Retinal pigment epithelial cell (primary cell): ENCODE measurements around the gene CSRNP2.

Experiments used
- DNase-seq: peaks from one replicate; pipeline ENCODE4 v3.0.0-alpha.2; 2010; ENCODE audit warnings: low read depth
- H3K4me3 ChIP-seq: 2 replicates; pipeline ENCODE4 v1.5.1; 2011; ENCODE audit warnings: mild to moderate bottlenecking, low read length, control low read depth, moderate library complexity
- TF ChIP-seq, protein P1 (sequence below): conservative IDR thresholded peaks from 2 replicates; pipeline ENCODE4 v1.5.1; 2011; ENCODE audit warnings: low read depth, low read length, control low read depth, inconsistent platforms

The CSRNP2 gene

DNA sequence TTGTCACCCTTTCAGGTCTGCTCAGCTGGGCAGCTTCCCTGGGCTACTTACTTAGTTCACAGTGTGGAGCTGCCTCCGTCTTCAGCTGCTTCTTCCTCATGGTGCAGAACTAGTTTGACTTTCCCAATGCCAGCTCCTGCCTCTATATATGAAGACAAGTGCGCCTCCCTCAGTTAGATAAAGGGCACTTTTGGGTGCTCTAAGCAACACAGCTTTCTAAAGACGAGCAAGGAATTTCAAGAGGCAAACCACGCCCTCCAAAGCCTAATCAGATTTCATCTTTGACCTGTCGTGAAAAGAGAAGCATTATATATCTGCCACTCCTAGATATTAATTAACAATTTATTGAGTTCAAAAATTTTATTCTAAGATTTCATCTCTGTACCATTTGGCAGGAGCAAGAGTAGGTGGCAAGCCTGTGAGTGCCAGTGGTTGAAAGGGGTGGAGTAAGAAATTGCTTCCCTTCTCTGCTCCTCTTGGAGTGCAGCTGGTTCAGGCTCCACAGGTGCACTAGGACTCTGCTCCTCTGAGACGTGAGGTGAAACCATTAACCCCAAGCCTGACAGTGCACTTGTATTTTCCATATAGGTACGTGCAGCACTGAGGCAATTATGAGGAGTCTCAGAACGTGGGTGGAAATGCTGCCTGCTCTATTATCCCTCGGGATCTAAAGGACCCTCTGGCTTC is 55.1 kb downstream of the CSRNP2 start:
- H3K4me3 ChIP-seq = no peak overlapping the region
- DNase-seq = no peak

DNA sequence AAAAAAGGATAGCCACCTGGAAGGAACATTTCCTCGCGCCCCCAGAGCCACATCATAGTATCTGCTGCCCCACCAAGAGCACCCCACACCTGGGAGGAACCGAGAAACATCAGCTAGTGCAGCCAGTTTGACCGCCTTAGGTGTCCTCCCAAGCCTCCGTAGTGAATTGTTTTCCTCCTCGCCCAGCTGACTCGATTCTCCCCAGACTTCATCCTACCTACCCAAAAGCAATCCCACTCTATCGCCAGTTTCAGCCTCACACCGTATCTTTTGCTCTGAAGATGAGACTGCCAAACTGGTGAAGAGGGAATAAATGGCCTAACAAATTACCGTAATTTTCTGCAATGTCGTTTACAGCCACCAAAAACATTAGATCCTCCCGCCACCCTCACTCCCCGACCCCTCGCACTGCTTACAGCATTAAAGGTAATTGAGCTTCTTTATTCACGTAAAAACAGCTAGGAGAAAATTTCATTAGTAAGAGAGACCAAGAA is 56.0 kb downstream of the CSRNP2 start:
- H3K4me3 ChIP-seq = no peak overlapping the region
- TF ChIP-seq, protein P1, sequence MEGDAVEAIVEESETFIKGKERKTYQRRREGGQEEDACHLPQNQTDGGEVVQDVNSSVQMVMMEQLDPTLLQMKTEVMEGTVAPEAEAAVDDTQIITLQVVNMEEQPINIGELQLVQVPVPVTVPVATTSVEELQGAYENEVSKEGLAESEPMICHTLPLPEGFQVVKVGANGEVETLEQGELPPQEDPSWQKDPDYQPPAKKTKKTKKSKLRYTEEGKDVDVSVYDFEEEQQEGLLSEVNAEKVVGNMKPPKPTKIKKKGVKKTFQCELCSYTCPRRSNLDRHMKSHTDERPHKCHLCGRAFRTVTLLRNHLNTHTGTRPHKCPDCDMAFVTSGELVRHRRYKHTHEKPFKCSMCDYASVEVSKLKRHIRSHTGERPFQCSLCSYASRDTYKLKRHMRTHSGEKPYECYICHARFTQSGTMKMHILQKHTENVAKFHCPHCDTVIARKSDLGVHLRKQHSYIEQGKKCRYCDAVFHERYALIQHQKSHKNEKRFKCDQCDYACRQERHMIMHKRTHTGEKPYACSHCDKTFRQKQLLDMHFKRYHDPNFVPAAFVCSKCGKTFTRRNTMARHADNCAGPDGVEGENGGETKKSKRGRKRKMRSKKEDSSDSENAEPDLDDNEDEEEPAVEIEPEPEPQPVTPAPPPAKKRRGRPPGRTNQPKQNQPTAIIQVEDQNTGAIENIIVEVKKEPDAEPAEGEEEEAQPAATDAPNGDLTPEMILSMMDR = no peak
- DNase-seq = no peak

More for the DNA sequence above, 55.1 kb downstream of the CSRNP2 start:
- TF ChIP-seq, protein P1 = peak; percentile 49

DNA sequence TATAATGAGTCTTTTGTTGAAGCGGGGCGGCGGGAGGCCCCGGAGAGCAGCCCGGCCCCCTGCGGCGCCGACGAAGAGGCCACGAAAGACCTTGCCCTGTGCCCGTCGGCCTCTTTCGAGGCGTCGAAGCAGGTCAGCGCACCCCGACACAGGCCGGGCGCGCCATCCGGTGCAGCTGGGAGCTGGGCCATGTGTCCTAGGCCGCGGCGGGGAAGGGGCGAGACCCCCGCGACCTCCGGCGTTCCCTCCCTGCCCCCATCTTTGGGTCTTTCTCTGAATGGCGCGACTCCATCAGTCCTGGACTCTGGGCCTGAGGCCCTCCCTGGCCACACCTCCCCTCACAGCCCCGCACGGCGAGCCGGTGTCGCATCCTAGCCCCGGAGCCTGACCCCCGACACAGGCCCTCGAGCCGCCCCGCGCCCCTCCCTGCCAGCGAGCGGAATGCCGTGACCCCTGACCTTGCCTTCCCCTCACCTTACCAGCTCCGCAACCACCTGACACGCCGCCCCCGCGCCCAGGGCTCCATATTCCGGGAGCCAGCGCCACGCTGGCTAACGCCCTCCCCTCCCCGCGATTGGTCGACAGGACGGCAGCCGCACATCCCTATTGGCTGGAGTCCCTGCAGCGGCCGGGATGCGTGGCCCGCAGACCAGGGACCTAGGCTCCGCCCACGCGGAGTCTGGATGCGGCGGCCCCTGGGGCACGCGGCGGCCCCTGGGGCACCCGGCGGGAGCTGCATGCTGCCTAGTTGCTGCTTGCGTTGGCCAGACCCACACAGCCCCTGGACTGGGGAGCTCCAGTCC is 57.4 kb downstream of the CSRNP2 start, which contains the start of gene SLC11A2:
TSS of gene SLC11A2 (minus strand) at position 549 of the 803 bp plus-strand sequence. CDS start 15,656 bp downstream, outside the sequence.
- peak within 1 kb of the TSS; percentile 79 for H3K4me3 ChIP-seq
- TF ChIP-seq, protein P1 = peak; percentile 24
- DNase-seq = peak; percentile 84

DNA sequence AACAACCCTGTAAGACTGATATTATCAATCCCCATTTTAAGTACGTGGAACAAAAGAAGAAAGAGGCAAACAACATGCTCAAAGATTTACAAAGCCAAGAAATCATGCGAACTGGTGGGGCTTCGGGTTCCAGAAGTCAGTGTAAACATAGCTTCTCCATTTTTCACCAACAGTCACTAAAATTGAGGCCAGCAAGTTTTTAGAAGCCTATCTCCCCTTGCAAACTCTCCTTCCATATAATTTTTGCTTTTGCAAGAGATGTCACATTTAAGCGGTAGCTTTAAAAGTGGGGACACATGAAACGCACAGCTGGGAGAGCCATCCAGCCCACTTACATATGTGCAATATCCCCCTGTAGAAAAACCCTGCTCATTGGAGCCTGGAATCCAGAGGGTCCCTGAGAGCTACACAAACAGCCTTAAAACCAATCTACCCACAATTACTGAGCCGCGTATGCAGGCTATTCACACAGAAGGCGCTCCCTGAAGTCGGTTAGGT is 58.0 kb downstream of the CSRNP2 start:
- TF ChIP-seq, protein P1 = no peak
- H3K4me3 ChIP-seq = peak overlapping the region; percentile 79
- DNase-seq = no peak

DNA sequence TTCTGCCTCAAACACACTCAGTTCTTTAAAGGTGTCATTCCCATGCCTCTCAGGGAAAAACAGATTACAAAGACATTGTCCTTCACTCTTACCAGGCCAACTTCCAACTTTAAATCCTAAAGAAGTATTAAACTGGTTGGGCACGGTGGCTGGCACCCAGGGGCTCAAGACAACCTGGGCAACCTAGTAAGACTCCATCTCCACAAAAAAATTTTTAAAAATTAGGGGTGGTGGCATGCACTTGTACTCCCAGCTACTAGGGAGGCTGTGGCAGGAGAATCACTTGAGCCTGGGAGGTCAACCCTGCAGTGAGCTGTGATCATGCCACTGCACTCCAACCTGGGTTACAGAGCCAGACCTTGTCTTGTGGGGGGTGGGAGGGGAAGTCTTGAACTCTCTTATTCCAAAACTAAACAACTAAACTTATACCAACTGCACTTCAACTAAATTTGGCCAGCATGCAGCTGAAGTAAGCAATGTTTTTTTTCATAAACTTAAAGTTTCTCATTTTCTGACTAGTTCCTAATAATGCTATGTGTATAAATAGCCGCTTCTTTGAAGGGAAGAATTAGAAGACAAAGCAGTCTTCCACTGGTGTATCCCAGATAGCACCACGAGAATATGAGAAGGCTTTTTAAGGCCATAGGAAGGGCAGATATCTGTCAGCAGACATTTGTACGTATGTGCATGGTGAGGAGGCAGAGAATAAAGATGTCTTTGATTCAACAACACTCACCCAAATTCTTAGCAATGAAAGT is 59.6 kb downstream of the CSRNP2 start:
- H3K4me3 ChIP-seq = peak overlapping the region; percentile 79
- DNase-seq = no peak
- TF ChIP-seq, protein P1 = no peak

DNA sequence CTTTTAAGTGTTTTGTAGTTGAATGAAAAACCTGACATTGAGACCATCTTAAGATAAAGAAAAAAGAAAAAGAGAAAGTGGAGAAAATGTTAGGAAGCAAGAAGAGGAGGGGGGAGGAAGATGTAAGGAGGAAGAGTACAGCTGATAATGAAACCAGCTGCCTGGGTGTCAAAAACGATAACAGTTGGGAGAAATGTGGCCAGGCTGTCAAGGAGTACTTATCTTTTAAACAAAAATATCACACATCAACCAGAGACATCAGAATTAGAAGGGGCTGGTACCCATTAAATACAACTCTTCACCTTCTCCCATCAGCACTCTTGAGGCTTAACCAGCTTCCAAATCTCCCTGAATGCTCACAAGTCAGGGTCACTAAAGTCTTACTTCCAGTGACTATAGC is 61.7 kb downstream of the CSRNP2 start:
- no peak for DNase-seq
- TF ChIP-seq, protein P1 = no peak
- no peak overlapping the region for H3K4me3 ChIP-seq
